Activated CD8-positive, alpha-beta memory T cell treated with anti-CD3 and anti-CD28 coated beads for 48 hours (primary cell): ENCODE data around the gene ACSL1.
"Not testable (repeated sequence)": the region's sequence is repeated elsewhere in the genome, so short reads cannot be mapped to it uniquely, and the experiment has no call there.

Source experiments
- DNase-seq, 3 experiments: peaks; one replicate each; pipeline ENCODE4 v3.0.0-alpha.2; 2020; ENCODE audit warnings: low read depth in 2 of 3, low spot score in 2 of 3

The ACSL1 gene

DNA sequence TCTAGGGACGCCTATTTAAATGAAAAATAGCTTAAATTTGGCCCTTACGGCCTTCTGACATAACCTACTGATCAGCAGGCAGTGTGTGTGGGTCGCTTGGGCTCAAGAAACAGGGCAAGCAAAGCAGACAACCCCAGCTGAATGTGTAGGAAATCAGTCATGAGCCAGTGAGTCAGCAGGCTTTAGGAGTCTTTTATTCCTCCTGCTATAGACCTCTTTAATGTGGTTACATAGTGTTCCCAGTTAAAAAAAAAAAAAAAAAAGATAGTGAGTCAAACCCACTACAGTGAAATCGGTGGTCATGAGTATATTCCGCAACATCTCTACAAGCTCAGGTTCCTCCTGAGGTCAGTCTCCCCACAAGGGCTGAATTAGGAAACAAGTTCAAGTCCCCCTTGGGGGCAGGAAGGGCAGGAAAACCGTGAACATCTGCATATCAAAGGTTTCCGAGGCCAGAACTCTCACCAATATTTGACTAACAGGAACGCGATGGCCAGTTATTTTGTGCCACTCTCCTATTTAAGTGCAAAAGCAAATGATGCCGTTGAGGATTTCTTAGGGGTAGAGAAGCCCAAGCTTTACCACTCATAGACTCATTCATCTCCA lies 32.7 kb downstream of the ACSL1 start:
- DNase-seq, result peak in 1 of 3 experiments; percentile 22

- no peak for DNase-seq
These were observed 33.4 kb downstream of the ACSL1 start for GRCh38 chr4:184792334-184792733.

GRCh38 chr4:184790826-184791225 lies 34.9 kb downstream of the ACSL1 start:
- DNase-seq, result no peak

DNA sequence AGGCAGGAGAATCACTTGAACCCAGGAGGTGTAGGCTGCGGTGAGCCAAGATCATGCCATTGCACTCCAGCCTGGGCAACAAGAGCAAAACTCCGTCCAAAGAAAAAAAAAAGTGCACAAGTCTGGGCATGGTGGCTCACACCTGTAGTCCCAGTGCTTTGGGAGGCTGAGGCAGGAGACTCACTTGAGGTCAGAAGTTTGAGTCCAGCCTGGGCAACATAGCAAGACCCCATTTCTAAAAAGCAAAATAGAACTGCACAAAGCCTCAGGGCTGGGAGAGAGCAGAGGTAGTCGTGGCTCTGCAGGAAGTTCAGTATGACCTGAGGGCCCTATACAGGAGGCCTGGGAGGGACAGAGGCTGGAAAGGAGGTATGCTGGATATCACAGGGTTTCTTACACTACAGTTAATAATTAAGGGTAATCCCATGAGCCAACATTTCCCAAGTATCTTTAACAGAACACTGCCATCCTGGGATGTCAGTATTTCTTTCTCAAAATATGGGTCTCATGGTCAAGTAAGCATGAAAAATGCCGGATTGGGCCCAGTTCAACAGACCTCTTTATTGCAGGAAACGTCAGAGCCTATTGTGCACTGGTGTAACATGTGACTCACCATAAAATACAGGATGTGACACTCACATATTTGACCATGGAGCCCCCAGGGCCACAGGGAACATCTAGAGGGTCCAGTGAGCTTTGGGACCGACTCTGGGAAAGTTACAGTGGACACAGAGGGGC lies 37.8 kb downstream of the ACSL1 start:
- no peak for DNase-seq

DNA sequence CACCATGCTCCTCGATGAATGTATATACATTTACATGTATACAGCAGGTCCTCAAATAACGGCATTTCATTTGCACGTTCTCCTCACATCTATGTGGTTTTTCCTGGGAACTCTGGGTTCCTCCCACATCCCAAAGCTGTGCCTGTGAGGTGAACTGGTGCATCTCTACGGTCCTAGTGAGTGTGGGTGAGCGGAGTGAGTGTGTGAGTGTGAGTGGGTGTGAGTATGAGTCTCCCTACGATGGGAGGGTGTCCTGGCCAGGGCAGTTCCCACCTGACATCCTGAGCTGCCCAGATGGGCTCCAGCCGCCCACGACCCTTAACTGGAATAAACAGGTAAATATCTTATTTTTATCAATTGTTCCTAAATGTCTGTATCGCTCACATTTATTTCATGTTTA lies 40.0 kb downstream of the ACSL1 start:
- DNase-seq, result no peak

DNA sequence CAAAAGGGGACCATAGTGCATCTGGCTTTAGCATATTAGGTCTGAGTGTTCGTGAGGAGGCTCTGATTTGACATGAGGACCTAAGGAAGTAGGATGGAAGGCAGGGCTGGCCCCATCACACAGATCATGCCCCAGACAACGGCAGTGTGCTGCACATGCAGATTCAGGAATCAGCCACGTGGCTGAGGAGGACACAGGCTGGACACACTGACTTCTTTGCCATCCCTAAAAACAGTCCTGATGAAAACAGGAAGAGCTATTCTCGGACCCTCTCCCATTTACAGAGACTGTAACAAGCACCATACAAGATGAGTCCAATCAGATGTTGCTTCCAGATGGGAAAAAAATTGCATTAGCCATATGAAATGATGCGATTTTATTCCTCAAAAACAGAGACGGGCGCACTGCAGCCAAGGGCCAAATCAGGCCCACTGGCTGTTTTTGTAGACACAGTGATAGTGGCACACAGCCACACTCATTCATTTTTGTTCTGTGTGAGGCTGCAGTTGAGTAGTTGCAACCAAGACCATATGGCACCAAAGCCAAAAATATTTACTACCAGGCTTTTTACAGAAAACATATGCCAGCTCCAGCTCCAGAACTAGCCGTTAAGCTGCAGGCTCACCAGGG lies 41.0 kb downstream of the ACSL1 start:
- DNase-seq, result no peak

DNA sequence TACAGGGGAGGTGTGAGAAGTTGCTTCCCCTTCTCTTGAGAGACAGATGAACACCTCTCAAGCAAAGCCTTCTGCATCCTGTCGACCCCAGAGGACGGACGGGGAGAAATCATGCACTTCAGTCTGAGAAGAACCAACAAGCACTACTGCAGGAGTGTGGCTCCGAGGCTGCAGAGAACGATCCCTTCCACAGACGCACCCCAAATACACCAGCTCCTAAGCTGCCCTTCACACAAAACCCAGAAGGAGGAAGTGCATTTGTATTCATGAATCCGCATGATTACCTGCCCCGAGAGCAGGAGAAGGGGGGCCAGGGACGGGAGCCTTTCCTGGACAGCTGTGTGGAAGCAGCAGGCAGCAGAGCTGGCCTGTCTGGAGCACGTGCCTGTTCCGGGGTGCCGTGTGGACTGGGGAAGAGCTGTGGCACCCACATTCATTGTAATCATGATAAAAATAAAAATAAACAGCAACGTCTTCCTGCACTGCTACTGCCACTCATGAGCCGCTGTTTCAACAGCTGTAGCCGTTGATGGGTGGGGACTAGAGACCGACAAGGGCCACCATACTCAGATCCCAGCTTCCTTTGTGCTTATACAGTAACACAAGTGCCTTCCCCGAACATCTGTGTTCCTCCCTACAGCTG lies 42.9 kb downstream of the ACSL1 start:
- DNase-seq, result no peak

DNA sequence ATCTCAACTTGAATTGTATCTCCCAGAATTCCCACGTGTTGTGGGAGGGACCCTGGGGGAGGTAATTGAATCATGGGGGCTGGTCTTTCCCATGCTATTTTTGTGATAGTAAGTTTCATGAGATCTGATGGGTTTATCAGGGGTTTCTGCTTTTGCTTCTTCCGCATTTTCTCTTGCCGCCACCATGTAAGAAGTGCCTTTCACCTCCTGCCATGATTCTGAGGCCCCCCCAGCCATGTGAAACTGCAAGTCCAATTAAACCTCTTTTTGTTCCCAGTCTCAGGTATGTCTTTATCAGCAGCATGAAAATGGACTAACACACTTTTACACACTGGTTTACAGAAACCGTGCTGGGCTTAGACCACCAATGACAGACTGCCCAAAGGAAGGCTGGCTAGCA lies 46.6 kb downstream of the ACSL1 start:
- DNase-seq, result not testable (repeated sequence)

GRCh38 chr4:184778325-184778724 lies 47.4 kb downstream of the ACSL1 start:
- DNase-seq, result no peak

- DNase-seq, result no peak
These were observed 48.9 kb downstream of the ACSL1 start for GRCh38 chr4:184776821-184777220.

DNA sequence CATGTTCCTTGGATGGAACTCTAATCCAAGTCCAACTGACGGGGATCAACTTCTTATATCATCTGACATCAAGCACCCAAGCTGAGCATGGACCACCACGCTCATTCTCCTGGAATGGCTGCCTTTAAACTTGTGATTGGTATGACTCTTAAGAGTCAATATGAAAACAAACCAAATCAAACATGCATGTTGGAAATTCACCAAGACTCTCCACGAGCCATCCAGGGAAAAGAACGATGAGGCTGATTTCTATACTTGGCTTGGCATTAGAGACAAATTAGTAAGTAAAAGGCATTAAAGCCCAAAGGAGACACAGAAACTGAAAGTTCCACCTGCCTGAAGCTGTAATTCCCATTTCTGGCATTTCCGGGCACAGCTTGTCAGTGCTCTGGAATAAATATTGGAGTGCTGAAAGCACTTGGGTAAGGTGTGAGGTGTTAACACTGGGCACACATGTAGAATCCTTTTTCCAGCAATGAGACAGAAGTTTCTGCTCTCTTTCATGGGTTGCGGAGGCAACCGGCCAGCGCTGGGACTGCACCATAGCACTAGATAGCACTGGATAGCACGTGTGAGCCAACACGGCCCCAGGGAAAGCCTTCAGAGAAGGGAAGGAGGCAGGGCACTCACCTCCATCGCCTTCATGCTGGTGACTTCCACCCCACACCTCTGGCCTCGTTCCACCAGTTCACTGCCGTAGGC lies 49.8 kb downstream of the ACSL1 start:
- DNase-seq, result no peak

DNA sequence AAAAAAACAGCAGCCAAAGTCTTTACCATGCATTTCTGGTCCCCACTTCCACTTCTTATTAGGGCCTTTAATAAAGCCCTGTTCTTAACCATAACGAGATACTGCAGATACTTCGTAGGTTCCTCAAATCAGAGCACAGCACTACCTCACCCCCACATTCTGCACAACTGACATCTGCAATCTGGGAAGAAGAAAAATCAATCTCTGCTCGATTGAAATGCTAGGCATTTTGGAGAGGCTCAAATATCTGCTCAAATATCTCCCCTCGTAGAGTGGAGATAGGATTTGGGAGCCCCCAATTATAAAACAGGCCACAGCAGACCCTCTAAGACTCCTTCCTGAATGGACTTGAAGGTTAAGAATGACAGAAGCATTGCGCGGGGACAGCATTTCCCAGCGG lies 51.6 kb downstream of the ACSL1 start:
- DNase-seq, result no peak

DNA sequence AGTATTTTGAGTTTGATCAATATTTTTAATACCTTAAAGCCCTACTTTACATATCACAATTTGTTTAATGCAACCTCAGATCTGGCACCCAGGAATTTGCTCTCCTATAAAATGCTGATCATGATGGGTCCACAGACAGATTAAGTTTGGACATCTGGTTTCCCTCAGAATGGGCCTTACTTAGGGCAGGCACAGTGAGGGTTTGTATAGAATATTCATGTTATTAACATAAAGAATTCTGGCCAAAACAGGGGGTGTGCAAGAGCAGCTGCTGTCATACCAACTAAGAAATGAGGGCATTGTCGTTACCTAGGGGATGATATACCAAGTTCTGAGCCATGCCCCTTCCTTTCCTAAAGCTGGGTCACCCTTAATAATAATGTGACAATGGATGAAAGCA lies 54.4 kb downstream of the ACSL1 start:
- DNase-seq, result no peak

DNA sequence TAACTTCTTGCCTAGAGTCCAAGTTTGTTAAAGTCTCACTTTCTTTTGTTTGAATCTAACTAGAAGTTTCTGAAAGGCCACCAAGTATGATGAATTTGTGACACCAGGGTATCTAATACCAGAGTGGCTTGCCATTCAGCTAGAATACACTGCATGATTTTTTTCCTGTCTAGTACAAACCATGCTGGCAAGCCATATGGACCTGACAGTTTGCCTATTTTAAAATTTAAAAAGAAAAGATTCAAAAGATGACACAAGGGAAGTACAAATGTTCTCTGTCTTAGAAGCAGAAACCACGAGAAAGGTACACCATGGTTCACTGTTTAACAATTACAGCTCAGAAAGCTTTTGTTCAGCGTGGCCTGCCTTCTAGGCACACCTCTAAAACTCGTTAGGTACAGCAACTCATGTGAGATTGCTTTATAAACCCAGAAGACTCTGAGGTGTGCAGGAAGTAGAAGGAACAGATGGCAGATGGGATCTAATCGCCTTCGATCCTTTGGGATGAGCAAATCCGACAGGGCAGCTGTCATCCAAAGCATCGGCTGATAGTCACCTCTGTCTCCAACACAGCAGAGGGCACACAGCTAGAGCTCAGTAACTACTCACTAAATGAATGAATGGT lies 56.5 kb downstream of the ACSL1 start:
- no peak for DNase-seq

DNA sequence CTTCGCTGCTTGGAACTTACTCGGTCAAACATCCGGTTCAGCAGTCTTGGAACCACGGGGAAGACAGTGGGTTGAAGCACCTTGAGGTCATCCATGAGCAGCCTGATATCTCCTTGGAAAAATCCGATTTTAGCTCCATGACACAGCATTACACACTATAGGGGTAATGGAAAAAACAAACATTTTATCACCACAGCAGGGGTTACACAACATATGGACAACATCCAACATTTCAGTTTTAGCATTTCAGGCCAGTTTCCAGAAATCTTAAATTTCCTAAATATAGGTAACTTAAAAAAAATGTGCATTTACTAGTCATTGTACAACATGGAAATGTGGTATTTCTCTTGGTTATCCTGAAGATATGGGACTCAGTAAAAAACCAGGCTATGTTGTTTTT lies 57.5 kb downstream of the ACSL1 start:
- no peak for DNase-seq

- DNase-seq, result no peak
These were observed 59.3 kb downstream of the ACSL1 start for GRCh38 chr4:184766446-184766845.

DNA sequence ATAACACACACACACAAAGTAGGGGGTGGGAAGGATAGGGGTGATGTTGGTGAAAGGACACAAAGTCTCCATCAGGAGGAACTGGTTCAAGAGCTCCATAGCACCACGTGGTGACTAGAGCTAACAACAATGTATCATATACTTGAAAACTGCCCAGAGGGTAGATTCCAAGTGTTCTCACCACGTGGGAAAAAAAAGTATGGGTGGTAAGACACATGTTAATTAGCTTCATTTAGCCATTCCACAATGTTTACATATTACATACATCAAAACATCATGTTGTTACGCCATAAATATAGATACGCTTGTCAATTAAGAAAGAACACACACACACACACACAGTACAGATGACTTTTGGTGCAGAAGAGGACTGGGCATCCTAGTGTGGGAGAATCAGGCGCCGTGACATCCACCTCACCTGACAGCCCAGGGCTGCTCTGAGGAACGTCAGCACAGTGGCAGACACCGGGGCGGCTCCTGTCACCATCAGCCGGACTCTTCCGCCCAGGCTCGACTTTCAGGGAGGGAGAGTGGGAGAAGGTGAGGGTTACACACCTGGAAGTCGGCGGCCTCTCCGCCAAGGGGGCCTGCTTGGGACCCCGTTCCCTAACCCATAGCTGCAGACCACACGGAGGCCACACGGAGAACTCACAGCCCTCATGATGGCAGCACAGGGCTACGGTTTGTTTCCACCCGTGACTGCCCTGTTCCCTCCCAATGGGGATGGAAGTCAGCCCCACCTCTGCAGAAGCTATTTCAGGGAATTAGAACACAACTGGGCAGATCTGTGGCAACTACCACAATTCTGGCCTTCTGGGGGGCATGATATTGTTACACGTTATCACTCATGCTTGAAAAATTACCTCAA lies 60.1 kb downstream of the ACSL1 start:
- no peak for DNase-seq

GRCh38 chr4:184764601-184765000 lies 61.2 kb downstream of the ACSL1 start:
- DNase-seq, result no peak

DNA sequence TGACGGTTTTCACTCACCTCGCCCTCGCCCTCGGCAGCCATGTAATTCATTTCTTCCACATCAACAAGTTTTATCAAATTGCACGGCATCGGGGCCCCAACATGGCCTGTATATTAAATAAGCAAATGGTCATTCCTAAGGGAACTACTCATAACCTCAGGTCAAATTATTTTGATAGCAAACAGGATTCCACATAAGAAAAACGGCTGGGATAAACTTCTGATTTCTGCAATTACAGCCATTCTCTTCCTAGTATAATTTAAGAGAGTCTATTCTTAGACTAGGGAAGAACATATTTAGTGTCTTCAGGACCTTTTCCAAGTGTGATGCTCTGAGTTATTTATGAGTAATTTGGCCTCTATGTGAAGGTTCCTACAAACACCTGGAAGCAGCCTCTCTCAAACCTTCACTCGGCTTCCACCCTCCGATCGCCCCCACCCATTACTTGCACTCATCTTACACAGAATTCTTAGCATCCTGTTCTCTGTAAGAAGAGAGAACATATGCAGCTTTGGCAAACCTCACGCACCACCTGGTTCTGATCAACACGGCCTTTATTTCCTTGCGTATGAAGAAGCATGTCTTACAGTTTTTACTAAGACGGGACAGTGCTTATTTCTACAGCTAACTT lies 62.5 kb downstream of the ACSL1 start:
- DNase-seq, result no peak

- no peak for DNase-seq
These were observed 63.7 kb downstream of the ACSL1 start for GRCh38 chr4:184762100-184762499.
